HG03558 (cell line): Measurements from ENCODE around the gene CWC27.

ENCODE experiments used
- ATAC-seq: cut with Tn5 transposase; IDR thresholded peaks from one replicate; pipeline ENCODE4 v1.9.1; 2021; ENCODE audit warnings: moderate number of reproducible peaks; ENCODE audit not compliant: unreplicated experiment; ENCODE audit errors: extremely low read depth

The CWC27 gene

GRCh38 chr5:65024681-65025080, 256.0 kb downstream of the CWC27 start:
- no peak for ATAC-seq

GRCh38 chr5:65026816-65027548, 258.3 kb downstream of the CWC27 start:
- no peak for ATAC-seq

GRCh38 chr5:65029178-65029577, 260.4 kb downstream of the CWC27 start:
- ATAC-seq, result no peak

GRCh38 chr5:65030056-65030455, 261.3 kb downstream of the CWC27 start:
- ATAC-seq, result no peak

- no peak for ATAC-seq
Measured at GRCh38 chr5:65032250-65032649, 263.5 kb downstream of the CWC27 start.

GRCh38 chr5:65034029-65034812, 265.5 kb downstream of the CWC27 start:
- ATAC-seq, result no peak

GRCh38 chr5:65034813-65035209, 266.1 kb downstream of the CWC27 start:
- ATAC-seq, result no peak

- peak; percentile 77 for ATAC-seq
Measured at GRCh38 chr5:65035211-65036206, 266.8 kb downstream of the CWC27 start.

GRCh38 chr5:65037831-65038815, 269.4 kb downstream of the CWC27 start:
- ATAC-seq, result no peak

- ATAC-seq, result no peak
Measured at GRCh38 chr5:65041296-65042158, 272.8 kb downstream of the CWC27 start.

- peak; percentile 44 for ATAC-seq
Measured at GRCh38 chr5:65043843-65044359, 275.2 kb downstream of the CWC27 start.

GRCh38 chr5:65047225-65047624, 278.5 kb downstream of the CWC27 start:
- no peak for ATAC-seq

GRCh38 chr5:65047948-65048690, 279.4 kb downstream of the CWC27 start:
- no peak for ATAC-seq

GRCh38 chr5:65050140-65050539, 281.4 kb downstream of the CWC27 start:
- no peak for ATAC-seq

GRCh38 chr5:65050826-65051498, 282.2 kb downstream of the CWC27 start:
- ATAC-seq, result no peak

GRCh38 chr5:65055938-65056337, 287.2 kb downstream of the CWC27 start:
- ATAC-seq, result no peak
